Activated naive CD8-positive, alpha-beta T cell (primary cell): ENCODE data around the gene PDILT.
"Not testable (repeated sequence)": the region's sequence is repeated elsewhere in the genome, so short reads cannot be mapped to it uniquely, and the experiment has no call there.

Experiments used
- H3K27ac Mint-ChIP-seq: one replicate; pipeline ENCODE4 v1.8.0; 2021; ENCODE audit warnings: mixed read lengths
- H3K27me3 Mint-ChIP-seq: one replicate; pipeline ENCODE4 v1.8.0; 2021; ENCODE audit warnings: mixed read lengths
- H3K36me3 Mint-ChIP-seq: one replicate; pipeline ENCODE4 v1.8.0; 2021; ENCODE audit warnings: mixed read lengths
- H3K4me1 Mint-ChIP-seq: one replicate; pipeline ENCODE4 v1.8.0; 2021; ENCODE audit warnings: low read depth, mixed read lengths
- H3K4me3 Mint-ChIP-seq: one replicate; pipeline ENCODE4 v1.8.0; 2021; ENCODE audit warnings: mild to moderate bottlenecking, mixed read lengths
- H3K9me3 Mint-ChIP-seq: one replicate; pipeline ENCODE4 v1.8.0; 2021; ENCODE audit warnings: low read depth, mixed read lengths

PDILT gene

DNA sequence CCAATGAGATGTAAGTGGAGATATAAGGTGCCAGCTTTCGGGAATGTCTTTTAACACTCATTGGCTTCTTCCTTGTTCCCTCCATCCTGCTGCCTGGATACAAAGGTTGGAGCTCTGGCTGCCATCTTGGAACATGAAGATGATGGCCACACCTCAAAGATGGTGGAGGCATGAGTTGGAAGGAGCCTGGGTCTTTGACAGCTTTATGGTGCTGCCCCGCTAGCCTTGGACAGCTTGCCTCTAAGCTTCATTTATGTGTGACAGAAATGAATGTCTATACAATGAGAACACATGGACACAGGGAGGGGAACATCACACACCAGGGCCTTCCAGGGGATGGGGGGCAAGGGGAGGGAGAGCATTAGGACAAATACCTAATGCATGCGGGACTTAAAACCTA is 90.8 kb downstream of the PDILT start:
- no peaks in the 10 kb centered on the region for H3K4me1 Mint-ChIP-seq
- H3K27me3 Mint-ChIP-seq, result no peaks in the 10 kb centered on the region
- no peak overlapping the region for H3K4me3 Mint-ChIP-seq
- no peaks in the 10 kb centered on the region for H3K9me3 Mint-ChIP-seq
- H3K36me3 Mint-ChIP-seq, result no peaks in the 10 kb centered on the region
- H3K27ac Mint-ChIP-seq, result no peak overlapping the region

DNA sequence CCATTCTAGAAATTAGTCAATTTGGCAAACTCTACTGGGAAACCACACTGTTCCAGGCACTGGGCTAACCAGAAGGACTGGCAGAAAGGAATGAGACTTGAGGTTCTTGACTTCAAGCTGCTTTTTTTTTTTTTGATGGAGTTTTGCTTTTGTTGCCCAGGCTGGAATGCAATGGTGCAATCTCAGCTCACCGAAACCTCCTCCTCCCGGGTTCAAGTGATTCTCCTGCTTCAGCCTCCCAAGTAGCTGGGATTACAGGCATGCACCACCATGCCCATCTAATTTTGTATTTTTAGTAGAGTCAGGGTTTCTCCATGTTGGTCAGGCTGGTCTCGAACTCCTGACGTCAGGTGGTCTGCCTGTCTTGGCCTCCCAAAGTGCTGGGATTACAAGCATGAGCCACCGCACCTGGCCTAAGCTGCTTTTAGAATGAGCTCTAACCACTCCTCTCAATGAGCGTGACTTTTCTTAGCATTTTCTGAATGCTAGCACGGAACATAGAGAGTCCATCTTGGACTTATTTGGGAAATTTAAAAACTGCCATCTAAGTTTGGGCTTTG is 91.9 kb downstream of the PDILT start:
- not testable (repeated sequence) for H3K9me3 Mint-ChIP-seq, H3K27me3 Mint-ChIP-seq, H3K36me3 Mint-ChIP-seq

DNA sequence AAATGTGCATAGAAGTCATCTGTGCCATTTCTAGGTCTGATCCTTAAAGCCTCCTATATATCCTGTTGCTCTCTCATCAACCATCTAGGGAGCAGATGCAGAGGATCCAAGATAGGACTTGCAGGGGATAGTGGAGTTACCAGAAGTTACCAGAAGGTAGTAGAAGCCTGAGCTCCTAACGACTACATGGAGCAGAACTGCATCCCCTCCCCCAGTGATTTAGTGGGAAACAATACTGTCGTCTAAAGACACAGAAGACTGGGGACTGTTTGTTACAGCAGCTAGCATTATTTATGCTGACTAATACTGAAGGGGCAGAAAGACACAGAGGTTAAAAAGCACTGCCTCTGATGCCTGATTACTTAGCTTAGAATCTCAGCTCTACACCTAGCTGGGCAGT is 93.0 kb downstream of the PDILT start:
- Mint-ChIP-seq H3K9me3 (no peaks in the 10 kb centered on the region), H3K4me1 (no peaks in the 10 kb centered on the region), H3K4me3 (no peak overlapping the region), H3K27ac (no peak overlapping the region), H3K36me3 (no peaks in the 10 kb centered on the region), H3K27me3 (peaks cover under 1% of the 10 kb centered on the region)

More for the DNA sequence above, 91.9 kb downstream of the PDILT start:
- not testable (repeated sequence) for H3K4me3 Mint-ChIP-seq, H3K4me1 Mint-ChIP-seq, H3K27ac Mint-ChIP-seq

DNA sequence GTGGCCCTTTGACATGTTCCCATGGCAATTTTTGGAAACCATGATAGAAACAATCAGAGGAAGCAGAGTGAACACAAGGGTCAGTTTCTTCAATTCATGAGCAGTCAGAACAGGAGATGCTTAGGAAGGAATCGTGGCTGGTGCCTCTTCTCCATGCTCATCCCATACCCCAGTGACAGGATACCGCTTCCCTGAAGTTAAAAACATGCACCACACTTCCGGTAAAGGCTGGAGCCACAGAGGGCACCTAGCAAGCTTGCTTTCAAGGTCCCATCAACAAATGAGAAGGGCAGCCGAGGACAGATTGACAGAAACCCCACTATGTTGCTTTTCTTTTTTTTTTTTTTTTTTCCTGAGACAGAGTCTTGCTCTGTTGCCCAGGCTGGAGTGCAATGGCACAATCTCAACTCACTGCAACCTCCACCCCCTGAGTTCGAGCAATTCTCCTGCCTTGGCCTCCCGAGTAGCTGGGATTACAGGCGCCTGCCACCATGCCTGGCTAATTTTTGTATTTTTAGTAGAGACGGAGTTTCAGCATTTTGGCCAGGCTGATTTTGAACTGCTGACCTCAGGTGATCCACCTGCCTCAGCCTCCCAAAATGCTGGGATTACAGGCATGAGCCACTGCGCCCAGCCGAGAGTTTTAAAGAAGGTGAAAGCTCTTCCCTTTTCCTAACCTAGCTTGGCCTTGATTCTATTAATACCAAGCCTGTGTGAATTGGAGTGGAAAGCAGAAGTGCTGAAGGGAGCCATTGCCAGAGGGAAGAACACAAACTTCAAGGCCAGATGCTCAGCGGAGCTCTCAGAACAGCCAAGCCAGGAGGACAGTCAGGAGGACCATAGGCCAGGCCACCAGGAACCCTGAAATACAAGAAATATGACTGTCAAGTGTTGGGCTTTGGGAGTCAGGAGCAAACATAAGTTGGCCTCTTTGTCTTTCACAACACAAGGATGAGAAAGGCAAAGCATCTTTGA is 93.8 kb downstream of the PDILT start:
- Mint-ChIP-seq H3K9me3 (no peaks in the 10 kb centered on the region), H3K36me3 (no peaks in the 10 kb centered on the region), H3K4me1 (no peaks in the 10 kb centered on the region)

DNA sequence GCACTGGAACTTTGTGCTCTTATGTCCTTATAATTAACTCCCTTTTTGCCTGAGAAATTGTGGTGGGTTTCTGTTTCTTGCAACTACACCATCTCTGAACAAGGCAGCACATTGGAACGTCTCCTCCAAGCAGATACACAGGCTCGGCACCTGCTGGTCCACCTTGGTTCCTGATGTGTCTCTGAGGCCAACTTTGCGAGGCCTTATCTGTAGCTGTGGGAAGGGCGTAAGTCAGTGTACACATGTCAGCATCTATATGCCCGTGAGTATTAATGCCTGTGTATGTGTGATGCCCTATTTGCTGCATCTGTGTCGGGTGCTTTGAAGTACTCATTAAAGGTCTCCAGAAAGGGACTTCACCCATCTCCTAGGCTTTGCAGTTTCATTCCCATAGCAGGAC is 94.8 kb downstream of the PDILT start:
- Mint-ChIP-seq H3K36me3 (no peaks in the 10 kb centered on the region), H3K27me3 (peaks cover 4% of the 10 kb centered on the region), H3K4me1 (no peaks in the 10 kb centered on the region), H3K27ac (no peak overlapping the region), H3K9me3 (no peaks in the 10 kb centered on the region), H3K4me3 (no peak overlapping the region)

More for the DNA sequence above, 93.8 kb downstream of the PDILT start:
- Mint-ChIP-seq H3K27ac (no peak overlapping the region), H3K27me3 (peaks cover 4% of the 10 kb centered on the region), H3K4me3 (no peak overlapping the region)
